HepG2 (cell line): Measurements from ENCODE around the gene SLC23A2. TPM values are rescaled to one million over a fixed set of nuclear protein-coding genes. Genes with fewer than 3 reads are reported as not detected.

ENCODE experiments used
- ATAC-seq: fragments of 200-7000 bp; cut with Tn5 transposase; 3 replicates; pipeline ENCODE4 v1.9.1; 2020; ENCODE audit warnings: mild to moderate bottlenecking, moderate library complexity
- BruUV-seq: library from RNA; stranded (reverse); fragments of 400-500 nt; replicated peaks from 2 replicates; lab custom pipeline; 2021; lab: Mats Ljungman, UMichigan
- CTCF ChIA-PET: fragments of 300-600 bp; formaldehyde crosslinking; extraction: SDS; loops from one replicate; lab custom pipeline; 2021; ENCODE audit warnings: low total read pairs, inconsistent platforms, low intra/inter-chr PET ratio; lab: Yijun Ruan, JAX
- POLR2A ChIA-PET: fragments of 350-600 bp; sonication (Branson Sonifier 250); formaldehyde crosslinking; loops from one replicate; lab custom pipeline; 2020; ENCODE audit warnings: antibody characterized with exemption, inconsistent platforms; lab: Yijun Ruan, JAX
- DNase-seq: peaks from one replicate; pipeline ENCODE4 v3.0.0-alpha.2; 2015; ENCODE audit warnings: low spot score
- FAIRE-seq: peaks from 3 replicates; lab custom pipeline; 2011; peaks lifted over from hg19 to GRCh38; lab: Jason Lieb, UNC
- H2AFZ ChIP-seq: one replicate; pipeline ENCODE4 v1.6.1; 2011; ENCODE audit warnings: low read length, inconsistent platforms
- H3K27ac ChIP-seq: fragments of 300-600 bp; 3 replicates; pipeline ENCODE4 v1.8.0; 2011; ENCODE audit warnings: mixed run types, mild to moderate bottlenecking, mixed read lengths, low read length, inconsistent platforms; ENCODE audit not compliant: insufficient read depth; ENCODE audit errors: extremely low read length
- H3K27me3 ChIP-seq, 2 experiments: fragments of 200-600 bp in 1 of 2; 2 replicates in 1 of 2; 3 replicates in 1 of 2; pipeline versions ENCODE4 v1.6.0 to v1.8.0; 2011; ENCODE audit warnings: low read length in 2 of 2, mild to moderate bottlenecking in 2 of 2, moderate library complexity in 2 of 2, inconsistent platforms in 1 of 2; ENCODE audit not compliant: insufficient read depth in 2 of 2, control insufficient read depth in 1 of 2
- H3K36me3 ChIP-seq, 2 experiments: fragments of 200-600 bp in 1 of 2; replicated peaks in 1 of 2; 2 replicates in 1 of 2; 3 replicates in 1 of 2; pipeline versions ENCODE4 v1.5.1 to v1.8.0; 2011; ENCODE audit warnings: low read length in 2 of 2, inconsistent platforms in 1 of 2; ENCODE audit not compliant: insufficient read depth in 2 of 2, control insufficient read depth in 1 of 2
- H3K4me1 ChIP-seq: 2 replicates; pipeline ENCODE4 v1.5.1; 2012; ENCODE audit warnings: low read length, inconsistent platforms; ENCODE audit not compliant: insufficient read depth
- H3K4me2 ChIP-seq: 2 replicates; pipeline ENCODE4 v1.6.0; 2011; ENCODE audit warnings: low read depth, low read length, inconsistent platforms
- H3K4me3 ChIP-seq, 3 experiments: fragments of 200-600 bp in 1 of 3; sonication (generic), shearing (Covaris generic) in 1 of 3; replicated peaks in 1 of 3; 2 replicates each; pipeline ENCODE4 v1.5.1; 2011 to 2016; ENCODE audit warnings: low read length in 3 of 3, inconsistent platforms in 2 of 3, low read depth in 2 of 3, mild to moderate bottlenecking in 2 of 3, control low read depth in 1 of 3, mixed read lengths in 1 of 3; ENCODE audit not compliant: insufficient read depth in 1 of 3
- H3K79me2 ChIP-seq: one replicate; pipeline ENCODE4 v1.6.1; 2011; ENCODE audit warnings: low read length, inconsistent platforms; ENCODE audit not compliant: insufficient read depth
- H3K9ac ChIP-seq: 2 replicates; pipeline ENCODE4 v1.6.0; 2011; ENCODE audit warnings: mild to moderate bottlenecking, low read depth, low read length, inconsistent platforms; ENCODE audit not compliant: insufficient read depth
- H3K9me3 ChIP-seq: 2 replicates; pipeline ENCODE4 v1.5.1; 2012; ENCODE audit warnings: mild to moderate bottlenecking, low read length
- H4K20me1 ChIP-seq: 2 replicates; pipeline ENCODE4 v1.6.0; 2011; ENCODE audit warnings: inconsistent platforms, mild to moderate bottlenecking, low read length, moderate library complexity; ENCODE audit not compliant: insufficient read depth
- TP53 ChIP-seq: sonication (generic); formaldehyde crosslinking; conservative IDR thresholded peaks from 2 replicates; pipeline ENCODE4 v1.4.0; 2020; ENCODE audit warnings: missing genetic modification reagents
- YEATS4 ChIP-seq: sonication (generic); formaldehyde crosslinking; IDR thresholded peaks from 2 replicates; pipeline ENCODE4 v1.4.0; 2020; ENCODE audit warnings: missing genetic modification reagents, borderline replicate concordance
- ZNF607 ChIP-seq: sonication (generic); formaldehyde crosslinking; IDR thresholded peaks from 2 replicates; pipeline ENCODE4 v1.5.1; 2020; ENCODE audit warnings: missing genetic modification reagents, mild to moderate bottlenecking, borderline replicate concordance
- ZNF629 ChIP-seq: sonication (generic); formaldehyde crosslinking; conservative IDR thresholded peaks from 2 replicates; pipeline ENCODE4 v1.5.0; 2020; ENCODE audit warnings: missing genetic modification reagents
- ZNF839 ChIP-seq: sonication (generic); formaldehyde crosslinking; IDR thresholded peaks from 2 replicates; pipeline ENCODE4 v1.4.0; 2020; ENCODE audit warnings: missing genetic modification reagents, mild to moderate bottlenecking, borderline replicate concordance
- WGBS: methylation state at CpG from one replicate; pipeline ENCODE4 v1.1.6; 2017; ENCODE audit warnings: low lambda C conversion rate; 5-methylcytosine and 5-hydroxymethylcytosine counted together
- in situ Hi-C: cut with HindIII; loops from 2 replicates; pipeline ENCODE4 v1.10.0; 2017; ENCODE audit warnings: low pct_unique_long_range_greater_than_20kb; ENCODE audit not compliant: extremely low pct_ligation_motif_present
- intact Hi-C: fragments of 100-400 bp; cut with micrococcal nuclease; formaldehyde crosslinking; loops from one replicate; pipeline ENCODE4 v1.10.0; 2022; ENCODE audit not compliant: unreplicated experiment
- polyA plus RNA-seq, 8 experiments: library from polyadenylated mRNA; depleted of rRNA in 3 of 8; stranded (reverse) in 7 of 8; unstranded in 1 of 8; fragments of >200 nt; fragmentation: Illumina TruSeq in 4 of 8; extraction: Trizol in 4 of 8; gene quantifications; 2 replicates each; pipeline versions ENCODE4 v1.2.1 to v1.2.3, GENCODE V29; 2011 to 2016; ENCODE audit warnings: low read depth in 4 of 8, missing spikeins in 1 of 8, mixed read lengths in 1 of 8; ENCODE audit not compliant: insufficient read depth in 1 of 8
- total RNA-seq, 5 experiments: library from RNA; depleted of rRNA; stranded (reverse); fragments of >200 nt; fragmentation: Illumina TruSeq; extraction: Trizol; gene quantifications; 2 replicates each; pipeline ENCODE4 v1.2.3, GENCODE V29; 2016; ENCODE audit warnings: low read depth in 1 of 5
- TF ChIP-seq, protein P1 (sequence below): sonication (generic); IDR thresholded peaks from 2 replicates; pipeline ENCODE4 v1.6.1; 2016; ENCODE audit warnings: low read depth, borderline replicate concordance
- TF ChIP-seq, protein P2 (sequence below): sonication (generic); formaldehyde crosslinking; IDR thresholded peaks from 2 replicates; pipeline ENCODE4 v1.8.0; 2023; ENCODE audit warnings: mild to moderate bottlenecking, missing genetic modification reagents
- TF ChIP-seq, protein P3 (sequence below): sonication (generic); formaldehyde crosslinking; IDR thresholded peaks from 2 replicates; pipeline ENCODE4 v1.5.0; 2020; ENCODE audit warnings: mild to moderate bottlenecking, missing genetic modification reagents, borderline replicate concordance

Gene SLC23A2
- total and polyA plus RNA-seq, 2 of the 13 experiments (the other 11 are each of a cell fraction or from before 2014, with no cell fraction given) = 42.2 to 51.2 TPM

DNA sequence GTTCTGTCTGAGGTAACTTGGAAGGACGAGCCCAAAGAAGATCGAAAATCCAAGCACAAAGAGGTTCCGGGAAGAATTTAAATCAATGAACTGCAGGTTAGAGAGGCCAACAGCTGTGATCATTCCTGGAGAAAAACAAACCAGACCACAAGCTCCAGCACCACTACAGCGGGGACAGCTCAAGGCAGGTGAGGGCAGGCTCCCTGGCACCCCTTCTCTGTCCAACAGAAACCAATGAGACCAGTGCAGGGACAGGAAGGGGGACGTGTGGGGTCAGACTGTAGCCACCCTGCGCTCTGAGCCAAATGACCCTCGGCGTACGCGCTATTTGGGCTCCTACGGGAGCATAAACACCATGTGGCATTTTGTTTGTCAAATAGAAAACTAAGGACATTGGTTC is 139.3 kb downstream of the SLC23A2 start (continued):
- no peak for TF ChIP-seq ZNF839
- no peak for TF ChIP-seq ZNF629 (CRISPR knock-in tag)
- TF ChIP-seq, protein P1, sequence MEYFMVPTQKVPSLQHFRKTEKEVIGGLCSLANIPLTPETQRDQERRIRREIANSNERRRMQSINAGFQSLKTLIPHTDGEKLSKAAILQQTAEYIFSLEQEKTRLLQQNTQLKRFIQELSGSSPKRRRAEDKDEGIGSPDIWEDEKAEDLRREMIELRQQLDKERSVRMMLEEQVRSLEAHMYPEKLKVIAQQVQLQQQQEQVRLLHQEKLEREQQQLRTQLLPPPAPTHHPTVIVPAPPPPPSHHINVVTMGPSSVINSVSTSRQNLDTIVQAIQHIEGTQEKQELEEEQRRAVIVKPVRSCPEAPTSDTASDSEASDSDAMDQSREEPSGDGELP = no peak

DNA sequence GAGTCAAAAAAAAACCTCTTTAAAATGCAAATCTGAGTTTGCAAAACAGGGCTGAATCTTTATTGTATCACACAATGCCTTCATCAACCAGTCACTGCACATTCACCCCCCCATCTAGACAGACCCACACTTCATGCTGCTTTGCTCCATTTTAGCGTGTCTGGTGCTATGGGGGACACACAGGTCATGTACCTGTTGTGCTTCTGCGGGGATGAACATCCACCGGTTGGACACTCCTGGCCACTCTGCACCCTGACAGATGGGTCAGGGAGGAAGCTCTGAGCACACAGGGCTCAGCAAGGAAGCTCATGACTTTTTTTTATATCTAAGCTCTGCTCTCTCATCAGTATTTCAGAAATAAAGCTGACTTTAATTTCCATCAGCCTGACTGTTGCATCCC is 143.3 kb downstream of the SLC23A2 start:
- in situ Hi-C loops = no loop called here
- no peaks in the 10 kb centered on the region for H3K27me3 ChIP-seq
- 100% methylated on average over 3 of the region's 3 CpGs for WGBS
- intact Hi-C loops = no loop called here
- DNase-seq = no peak
- no TSS peak for BruUV-seq
- no peak overlapping the region for H2AFZ ChIP-seq
- no peak for ATAC-seq
- H3K9me3 ChIP-seq = no peaks in the 10 kb centered on the region
- H3K9ac ChIP-seq = no peak overlapping the region
- no peak overlapping the region for H3K4me3 ChIP-seq
- H3K36me3 ChIP-seq = peaks cover 62 to 98% of the 10 kb centered on the region in 2 experiments
- no peak overlapping the region for H3K27ac ChIP-seq
- H3K4me2 ChIP-seq = no peak overlapping the region
- no peaks in the 10 kb centered on the region for H3K79me2 ChIP-seq
- POLR2A ChIA-PET = no interaction called here
- no peaks in the 10 kb centered on the region for H4K20me1 ChIP-seq
- no peak for TF ChIP-seq ZNF607 (CRISPR knock-in tag)
- TF ChIP-seq YEATS4 = no peak
- no peak for TF ChIP-seq TP53
- TF ChIP-seq, protein P2, sequence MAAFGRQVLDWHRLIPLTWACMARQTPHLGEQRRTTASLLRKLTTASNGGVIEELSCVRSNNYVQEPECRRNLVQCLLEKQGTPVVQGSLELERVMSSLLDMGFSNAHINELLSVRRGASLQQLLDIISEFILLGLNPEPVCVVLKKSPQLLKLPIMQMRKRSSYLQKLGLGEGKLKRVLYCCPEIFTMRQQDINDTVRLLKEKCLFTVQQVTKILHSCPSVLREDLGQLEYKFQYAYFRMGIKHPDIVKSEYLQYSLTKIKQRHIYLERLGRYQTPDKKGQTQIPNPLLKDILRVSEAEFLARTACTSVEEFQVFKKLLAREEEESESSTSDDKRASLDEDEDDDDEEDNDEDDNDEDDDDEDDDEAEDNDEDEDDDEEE = 0 out of 2 replicates have a peak, but pooled peaks have one; percentile 33
- TF ChIP-seq, protein P3, sequence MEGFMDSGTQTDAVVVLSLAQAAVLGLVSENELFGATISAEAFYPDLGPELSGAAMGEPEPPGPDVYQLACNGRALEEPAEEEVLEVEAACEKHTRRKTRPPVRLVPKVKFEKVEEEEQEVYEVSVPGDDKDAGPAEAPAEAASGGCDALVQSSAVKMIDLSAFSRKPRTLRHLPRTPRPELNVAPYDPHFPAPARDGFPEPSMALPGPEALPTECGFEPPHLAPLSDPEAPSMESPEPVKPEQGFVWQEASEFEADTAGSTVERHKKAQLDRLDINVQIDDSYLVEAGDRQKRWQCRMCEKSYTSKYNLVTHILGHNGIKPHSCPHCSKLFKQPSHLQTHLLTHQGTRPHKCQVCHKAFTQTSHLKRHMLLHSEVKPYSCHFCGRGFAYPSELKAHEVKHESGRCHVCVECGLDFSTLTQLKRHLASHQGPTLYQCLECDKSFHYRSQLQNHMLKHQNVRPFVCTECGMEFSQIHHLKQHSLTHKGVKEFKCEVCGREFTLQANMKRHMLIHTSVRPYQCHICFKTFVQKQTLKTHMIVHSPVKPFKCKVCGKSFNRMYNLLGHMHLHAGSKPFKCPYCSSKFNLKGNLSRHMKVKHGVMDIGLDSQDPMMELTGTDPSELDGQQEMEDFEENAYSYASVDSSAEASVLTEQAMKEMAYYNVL = no peak
- FAIRE-seq = no peak
- CTCF ChIA-PET = no interaction called here
- H3K4me1 ChIP-seq = no peaks in the 10 kb centered on the region
